ES-I3 (cell line): ENCODE data around the gene NRG2.

Experiments
- H3K36me3 ChIP-seq: 2 replicates; pipeline ENCODE4 v1.6.1; 2013; ENCODE audit warnings: mild to moderate bottlenecking, low read length, control low read depth, moderate library complexity; ENCODE audit not compliant: insufficient read depth
- H3K4me1 ChIP-seq: 2 replicates; pipeline ENCODE4 v1.6.1; 2013; ENCODE audit warnings: mild to moderate bottlenecking, control low read depth, low read length; ENCODE audit not compliant: insufficient read depth
- H3K9ac ChIP-seq: 2 replicates; pipeline ENCODE4 v1.6.1; 2013; ENCODE audit warnings: low read depth, mild to moderate bottlenecking, low read length, moderate library complexity
- H3K9me3 ChIP-seq: 2 replicates; pipeline ENCODE4 v1.6.1; 2013; ENCODE audit warnings: mild to moderate bottlenecking, low read length, moderate library complexity; ENCODE audit not compliant: control insufficient read depth, insufficient read depth

The NRG2 gene

DNA sequence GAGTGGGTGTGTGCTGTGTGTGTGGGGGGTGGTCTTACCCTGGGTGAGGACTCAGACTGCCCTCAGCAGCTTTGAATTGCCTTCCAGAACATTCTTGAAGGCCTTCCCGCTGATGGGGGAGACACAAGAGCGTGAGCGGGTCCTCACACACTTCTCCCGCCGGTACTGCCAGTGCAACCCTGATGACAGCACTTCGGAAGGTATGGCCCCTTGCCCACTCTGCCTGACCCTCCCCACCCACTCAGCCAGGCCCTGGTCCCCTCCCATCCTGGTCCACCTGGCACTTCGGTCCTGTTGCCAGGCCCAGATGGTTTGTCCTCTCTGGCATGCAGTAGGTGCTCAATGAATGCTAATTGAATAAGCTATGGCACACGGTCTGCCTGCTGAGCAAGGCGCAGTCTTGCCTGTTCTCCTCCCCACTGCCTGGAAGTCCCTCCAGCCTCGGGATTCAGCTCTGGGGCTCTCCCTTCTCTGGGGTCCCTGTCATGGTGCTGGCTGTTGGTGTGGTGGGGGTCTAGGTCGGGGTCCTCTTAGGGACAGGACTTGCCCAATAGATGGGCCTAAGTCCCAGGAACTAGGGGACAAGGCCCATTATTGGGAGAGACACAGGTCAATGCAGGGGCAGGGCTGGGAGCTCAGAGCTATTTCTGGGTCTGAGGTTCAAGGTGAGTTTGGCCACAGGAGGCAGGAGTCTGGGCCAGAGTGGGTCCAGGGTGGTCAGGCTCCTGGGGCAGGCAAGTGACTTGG, 221.1 kb downstream of the NRG2 start:
- Histone ChIP-seq H3K4me1 (no peaks in the 10 kb centered on the region), H3K9me3 (no peaks in the 10 kb centered on the region; the same call in 1 of the 2 replicates), H3K9ac (no peak overlapping the region), H3K36me3 (no peaks in the 10 kb centered on the region)

DNA sequence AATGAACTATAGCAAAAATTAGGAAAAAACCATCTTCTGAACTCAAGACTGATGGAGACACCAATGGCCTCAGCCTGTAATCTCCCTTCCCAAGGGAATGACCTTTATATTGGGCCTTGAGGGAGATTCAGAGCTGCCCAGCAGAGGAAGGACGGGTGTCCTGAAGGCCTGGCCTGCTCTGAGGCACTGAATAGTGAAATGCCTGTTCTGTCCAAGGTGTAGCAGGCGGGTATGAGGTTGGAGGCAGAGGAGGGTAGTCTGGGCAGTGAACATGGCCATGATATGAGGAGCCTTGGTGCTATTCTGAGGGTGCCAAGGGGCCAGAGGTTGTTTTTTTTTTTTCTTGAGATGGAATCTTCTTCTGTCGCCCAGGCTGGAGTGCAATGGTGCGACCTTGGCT, 222.5 kb downstream of the NRG2 start:
- no peaks in the 10 kb centered on the region for H3K4me1 ChIP-seq
- H3K9me3 ChIP-seq: no peaks in the 10 kb centered on the region; the same call in 1 of the 2 replicates
- no peak overlapping the region for H3K9ac ChIP-seq
- no peaks in the 10 kb centered on the region for H3K36me3 ChIP-seq

DNA sequence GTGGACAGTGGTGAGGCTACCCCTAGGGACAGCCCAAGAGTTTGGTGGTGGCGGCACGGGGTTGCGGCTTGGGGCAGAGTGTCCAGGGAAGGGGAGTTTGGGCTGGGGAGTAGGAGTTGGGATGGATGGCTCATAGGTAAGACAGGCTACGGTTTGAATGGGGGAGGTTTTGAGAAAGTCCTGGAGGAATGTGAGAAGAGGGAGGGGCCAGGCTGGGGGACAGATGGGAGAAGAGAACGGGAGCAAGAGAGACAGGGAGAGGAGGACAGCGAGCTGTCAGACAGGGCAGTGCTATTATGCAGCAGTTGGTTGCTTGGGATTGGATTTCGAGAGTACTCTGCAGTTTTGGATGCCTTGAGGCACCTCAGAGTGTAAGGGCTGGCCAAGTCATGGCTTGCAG, 223.0 kb downstream of the NRG2 start:
- Histone ChIP-seq H3K36me3 (no peaks in the 10 kb centered on the region), H3K9ac (no peak overlapping the region), H3K4me1 (no peaks in the 10 kb centered on the region), H3K9me3 (no peaks in the 10 kb centered on the region; the same call in 1 of the 2 replicates)

DNA sequence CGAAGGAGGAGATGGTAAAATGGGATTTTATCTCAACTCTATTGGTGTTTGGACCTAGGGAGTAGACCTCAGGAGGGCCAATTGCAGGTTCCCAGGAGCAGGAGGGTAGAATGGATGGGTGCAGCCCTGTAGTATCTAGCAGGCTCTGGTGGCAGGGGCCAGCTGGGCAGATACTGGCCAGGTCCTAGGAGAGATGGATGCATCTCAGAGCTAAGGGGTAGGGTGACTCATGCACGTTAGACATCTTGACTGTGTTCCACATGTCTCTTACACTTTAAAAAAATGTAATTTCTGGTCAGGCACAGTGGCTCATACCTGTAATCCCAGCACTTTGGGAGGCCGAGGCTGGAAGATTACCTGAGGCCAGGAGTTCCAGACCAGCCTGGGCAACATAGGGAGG, 225.1 kb downstream of the NRG2 start:
- H3K9me3 ChIP-seq: no peaks in the 10 kb centered on the region; the same call in 1 of the 2 replicates
- no peaks in the 10 kb centered on the region for H3K4me1 ChIP-seq
- H3K36me3 ChIP-seq: no peaks in the 10 kb centered on the region
- H3K9ac ChIP-seq: no peak overlapping the region

DNA sequence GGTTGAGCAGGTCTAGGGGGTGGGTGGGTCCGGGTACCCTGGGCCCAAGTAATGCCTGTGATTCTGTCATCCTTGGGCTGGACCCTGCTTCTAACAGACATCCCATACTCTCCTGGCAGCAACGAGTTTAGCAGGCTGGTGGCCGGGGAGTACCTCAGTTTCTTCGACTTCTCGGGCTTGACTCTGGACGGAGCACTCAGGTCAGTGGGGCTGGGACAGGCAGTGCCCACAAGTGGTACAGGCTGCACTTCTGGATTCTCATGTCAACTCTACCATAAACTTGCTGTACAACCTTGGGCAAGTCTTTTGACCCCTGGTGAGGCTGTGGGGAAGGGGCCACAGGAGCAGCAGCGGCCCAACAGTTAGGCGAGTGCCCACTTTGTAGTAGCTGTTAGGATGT, 225.7 kb downstream of the NRG2 start:
- H3K4me1 ChIP-seq: no peaks in the 10 kb centered on the region
- H3K9ac ChIP-seq: no peak overlapping the region
- no peaks in the 10 kb centered on the region; the same call in 1 of the 2 replicates for H3K9me3 ChIP-seq
- H3K36me3 ChIP-seq: no peaks in the 10 kb centered on the region

DNA sequence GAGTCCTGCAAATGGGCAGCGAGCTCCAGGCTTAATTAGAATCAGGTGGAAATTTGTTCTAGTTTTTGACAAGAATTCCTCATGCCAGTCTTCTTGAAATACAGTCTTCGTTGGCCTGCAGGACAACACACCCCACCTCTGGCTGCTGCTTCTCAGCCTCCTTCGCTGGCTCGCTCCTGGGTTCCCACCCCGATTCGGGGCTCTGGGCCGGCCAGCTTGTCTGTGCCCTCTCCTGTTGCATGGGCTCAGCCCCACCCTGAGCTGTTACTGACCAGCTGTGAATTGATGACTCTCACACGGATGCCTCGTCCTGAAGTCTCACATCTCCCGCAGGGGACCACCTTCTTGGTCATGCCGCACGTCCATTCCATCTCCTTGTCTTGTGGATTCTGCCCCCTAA, 226.5 kb downstream of the NRG2 start:
- Histone ChIP-seq H3K4me1 (no peaks in the 10 kb centered on the region), H3K36me3 (no peaks in the 10 kb centered on the region), H3K9ac (no peak overlapping the region), H3K9me3 (no peaks in the 10 kb centered on the region; the same call in 1 of the 2 replicates)

DNA sequence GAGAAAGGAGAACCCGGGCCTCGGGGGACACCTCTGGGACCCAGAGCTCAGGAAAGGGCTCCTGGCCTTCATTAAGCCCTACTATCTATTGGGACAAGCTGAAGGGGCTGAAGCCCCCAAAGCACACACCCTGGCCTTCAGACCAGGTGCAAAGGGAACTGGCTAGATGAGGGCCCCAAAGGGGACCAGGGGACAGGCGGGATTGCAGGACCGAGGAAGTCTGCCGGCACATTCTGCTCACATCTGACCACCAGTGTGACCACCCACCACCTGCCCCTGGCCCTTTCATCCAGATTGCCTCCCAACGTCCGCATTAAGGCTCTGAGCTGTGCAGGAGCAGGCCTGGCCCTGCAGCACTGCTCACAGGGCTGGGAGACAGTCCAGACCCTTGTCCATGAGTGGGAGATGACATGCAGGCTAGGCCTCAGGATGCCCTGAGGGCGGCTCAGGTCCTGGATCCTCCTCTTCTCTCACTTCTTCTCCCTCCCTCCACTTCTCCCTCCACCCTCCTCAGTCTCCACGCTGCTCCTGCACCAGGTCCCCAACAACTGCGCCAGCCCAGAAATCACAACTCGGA, 228.3 kb downstream of the NRG2 start:
- Histone ChIP-seq H3K9me3 (no peaks in the 10 kb centered on the region; the same call in 1 of the 2 replicates), H3K36me3 (no peaks in the 10 kb centered on the region), H3K9ac (no peak overlapping the region), H3K4me1 (no peaks in the 10 kb centered on the region)

DNA sequence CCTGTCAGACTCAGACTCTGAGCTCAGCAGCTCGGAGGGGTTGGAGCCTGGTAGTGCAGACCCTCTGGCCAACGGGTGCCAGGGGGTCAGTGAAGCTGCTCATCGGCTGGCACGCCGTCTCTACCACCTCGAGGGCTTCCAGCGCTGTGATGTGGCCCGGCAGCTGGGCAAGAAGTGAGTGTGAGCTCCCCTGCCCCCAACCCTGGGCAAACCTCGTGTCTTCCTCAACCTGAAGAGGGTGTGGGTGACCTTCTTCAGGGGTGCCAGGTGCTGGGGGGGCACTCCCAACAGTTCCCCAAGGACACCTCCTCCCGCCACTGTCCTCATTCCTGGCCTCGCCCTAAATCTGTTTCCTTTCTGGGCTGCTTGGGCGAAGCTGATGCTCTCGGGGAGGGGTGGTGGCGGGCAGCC, 228.9 kb downstream of the NRG2 start:
- Histone ChIP-seq H3K4me1 (no peaks in the 10 kb centered on the region), H3K9me3 (no peaks in the 10 kb centered on the region; the same call in 1 of the 2 replicates), H3K36me3 (no peaks in the 10 kb centered on the region), H3K9ac (no peak overlapping the region)

DNA sequence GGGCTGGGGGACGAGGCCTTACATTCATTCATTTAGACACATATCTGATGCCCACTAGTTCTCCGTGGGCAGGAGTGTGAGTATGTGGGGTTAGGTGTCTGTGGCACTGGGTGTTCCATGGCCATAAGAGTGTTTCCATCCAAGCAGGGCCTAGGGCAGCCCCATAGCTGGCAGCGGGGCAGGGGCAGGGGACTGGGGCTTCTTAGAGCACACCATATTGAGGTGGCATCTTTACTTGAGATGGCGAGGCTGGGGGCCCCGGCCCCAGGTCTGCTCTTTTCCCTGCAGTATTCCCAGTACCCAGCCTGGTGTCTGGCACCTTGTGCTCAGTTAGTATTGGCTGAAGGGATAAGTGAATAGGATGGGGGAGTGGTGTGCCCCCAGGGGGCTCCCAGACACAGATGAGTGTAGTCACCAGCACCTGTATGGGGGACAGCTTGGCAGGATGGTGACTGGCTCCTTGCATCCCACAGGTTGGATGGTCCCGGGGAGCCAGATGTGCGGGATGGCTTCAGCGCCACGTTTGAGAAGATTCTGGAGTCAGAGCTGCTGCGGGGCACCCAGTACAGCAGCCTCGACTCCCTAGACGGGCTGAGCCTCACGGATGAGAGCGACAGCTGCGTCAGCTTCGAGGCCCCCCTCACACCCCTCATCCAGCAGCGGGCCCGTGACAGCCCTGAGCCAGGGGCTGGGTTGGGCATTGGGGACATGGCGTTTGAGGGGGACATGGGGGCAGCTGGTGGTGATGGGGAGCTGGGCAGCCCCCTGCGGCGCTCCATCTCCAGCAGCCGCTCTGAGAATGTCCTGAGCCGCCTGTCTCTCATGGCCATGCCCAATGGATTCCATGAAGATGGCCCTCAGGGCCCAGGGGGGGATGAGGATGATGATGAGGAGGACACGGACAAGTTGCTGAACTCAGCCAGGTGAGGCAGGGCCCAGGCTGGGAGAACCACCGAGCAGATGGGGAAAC, 230.0 kb downstream of the NRG2 start:
- no peak overlapping the region for H3K9ac ChIP-seq
- H3K36me3 ChIP-seq: no peaks in the 10 kb centered on the region
- no peaks in the 10 kb centered on the region for H3K9me3 ChIP-seq
- no peaks in the 10 kb centered on the region for H3K4me1 ChIP-seq

DNA sequence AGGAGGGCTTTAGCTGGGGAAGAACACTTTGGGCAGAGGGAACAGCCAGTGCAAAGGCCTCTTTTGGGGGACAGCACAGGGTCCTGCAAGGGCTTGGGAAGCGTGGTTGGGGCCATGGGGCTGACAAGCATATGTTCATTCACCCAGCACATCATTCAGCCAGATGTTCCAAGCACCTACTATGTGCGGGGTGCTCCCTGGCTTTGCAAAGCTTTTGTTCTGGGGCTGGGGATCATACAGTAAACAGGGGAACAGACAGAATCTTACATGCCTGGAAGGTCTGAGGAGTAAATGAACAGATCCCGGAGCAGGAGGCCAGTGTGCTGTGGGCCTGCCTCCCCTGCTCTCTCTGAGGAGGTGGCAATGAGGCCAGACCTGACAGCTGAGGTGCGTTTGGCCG, 230.8 kb downstream of the NRG2 start:
- H3K9ac ChIP-seq: no peak overlapping the region
- no peaks in the 10 kb centered on the region for H3K9me3 ChIP-seq
- no peaks in the 10 kb centered on the region for H3K4me1 ChIP-seq
- H3K36me3 ChIP-seq: no peaks in the 10 kb centered on the region

DNA sequence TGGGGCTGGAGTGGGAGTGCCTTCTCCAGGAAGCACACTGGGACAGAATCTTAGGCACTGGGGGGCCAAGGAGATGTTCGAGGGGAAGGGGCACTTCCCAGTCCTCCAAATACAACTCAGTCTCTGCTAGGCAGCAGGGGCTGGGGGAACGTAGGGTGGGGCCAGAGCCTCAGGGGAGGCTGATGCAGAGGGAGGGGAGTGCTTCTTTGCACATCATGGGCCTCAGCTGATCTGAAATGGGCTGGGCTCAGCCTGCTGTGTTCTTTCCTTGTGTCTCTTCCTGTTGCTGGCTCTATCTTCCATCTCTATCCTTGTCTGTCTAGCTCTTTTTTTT, 231.9 kb downstream of the NRG2 start:
- no peaks in the 10 kb centered on the region for H3K9me3 ChIP-seq
- no peaks in the 10 kb centered on the region for H3K4me1 ChIP-seq
- H3K9ac ChIP-seq: no peak overlapping the region
- no peaks in the 10 kb centered on the region for H3K36me3 ChIP-seq

DNA sequence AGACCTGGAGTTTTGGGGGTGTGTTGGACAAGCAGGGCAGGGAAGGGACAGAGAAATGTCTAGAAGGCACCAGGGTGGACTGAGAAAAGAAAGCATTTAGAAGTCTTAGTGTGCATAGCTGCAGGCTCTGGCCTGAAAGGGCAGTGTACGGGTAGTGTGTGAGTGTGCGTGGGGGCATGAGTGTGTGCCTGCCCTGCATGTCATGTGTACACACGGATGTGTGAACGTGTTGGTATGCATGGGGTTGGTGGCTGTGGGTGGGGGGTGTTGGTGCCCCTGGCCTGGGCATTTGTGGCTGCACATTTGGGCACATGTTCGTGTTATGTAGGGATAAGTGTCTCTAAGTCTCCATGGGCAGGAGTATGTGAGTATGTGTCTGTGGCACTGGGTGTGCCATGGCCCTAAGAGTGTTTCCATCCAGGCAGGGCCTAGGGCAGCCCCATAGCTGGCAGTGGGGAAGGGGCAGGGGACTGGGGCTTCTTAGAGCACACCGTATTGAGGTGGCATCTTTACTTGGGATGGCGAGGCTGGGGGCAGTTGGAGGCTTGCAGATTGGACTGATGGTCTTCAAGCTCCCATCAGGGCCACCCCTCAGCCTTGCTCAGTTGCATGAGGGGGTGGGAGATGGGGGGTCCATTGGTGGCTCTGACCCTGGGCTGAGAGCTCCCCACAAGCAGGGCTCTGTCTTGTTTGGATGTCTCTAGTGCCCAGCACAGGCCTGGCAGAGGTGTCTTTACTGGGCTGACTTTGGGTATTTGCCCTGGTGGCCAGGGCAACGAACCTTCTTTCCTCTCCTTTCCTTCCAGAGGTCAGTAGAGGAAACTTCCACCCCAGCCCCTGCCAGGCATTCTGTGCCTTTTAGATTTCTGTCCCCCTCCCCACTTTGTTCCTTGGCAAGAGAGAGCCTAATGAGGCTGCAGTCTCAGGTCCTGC, 232.5 kb downstream of the NRG2 start:
- Histone ChIP-seq H3K9me3 (no peaks in the 10 kb centered on the region), H3K36me3 (no peaks in the 10 kb centered on the region), H3K9ac (no peak overlapping the region), H3K4me1 (no peaks in the 10 kb centered on the region)

DNA sequence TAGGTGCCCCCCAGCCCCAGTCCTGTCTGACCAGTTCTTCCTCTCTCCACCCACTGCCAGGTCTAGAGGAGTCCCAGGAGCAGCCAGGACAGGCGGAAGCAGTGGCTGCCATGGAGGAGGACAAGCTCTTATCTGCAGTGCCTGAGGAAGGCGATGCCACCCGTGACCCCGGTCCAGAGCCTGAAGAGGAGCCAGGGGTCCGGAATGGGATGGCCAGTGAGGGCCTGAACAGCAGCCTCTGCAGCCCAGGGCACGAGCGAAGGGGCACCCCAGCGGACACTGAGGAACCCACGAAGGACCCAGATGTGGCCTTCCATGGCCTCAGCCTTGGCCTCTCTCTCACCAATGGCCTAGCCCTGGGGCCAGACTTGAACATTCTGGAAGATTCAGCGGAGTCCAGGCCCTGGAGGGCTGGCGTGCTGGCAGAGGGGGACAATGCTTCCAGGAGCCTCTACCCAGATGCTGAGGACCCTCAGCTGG, 233.7 kb downstream of the NRG2 start:
- H3K9ac ChIP-seq: no peak overlapping the region
- no peaks in the 10 kb centered on the region for H3K4me1 ChIP-seq
- H3K36me3 ChIP-seq: no peaks in the 10 kb centered on the region
- no peaks in the 10 kb centered on the region for H3K9me3 ChIP-seq
